HG02981 (cell line): ENCODE results near the gene UBXN6.

Experiments
- ATAC-seq: cut with Tn5 transposase; IDR thresholded peaks from one replicate; pipeline ENCODE4 v1.9.1; 2021; ENCODE audit warnings: mild to moderate bottlenecking, moderate library complexity; ENCODE audit not compliant: unreplicated experiment

Gene UBXN6

DNA sequence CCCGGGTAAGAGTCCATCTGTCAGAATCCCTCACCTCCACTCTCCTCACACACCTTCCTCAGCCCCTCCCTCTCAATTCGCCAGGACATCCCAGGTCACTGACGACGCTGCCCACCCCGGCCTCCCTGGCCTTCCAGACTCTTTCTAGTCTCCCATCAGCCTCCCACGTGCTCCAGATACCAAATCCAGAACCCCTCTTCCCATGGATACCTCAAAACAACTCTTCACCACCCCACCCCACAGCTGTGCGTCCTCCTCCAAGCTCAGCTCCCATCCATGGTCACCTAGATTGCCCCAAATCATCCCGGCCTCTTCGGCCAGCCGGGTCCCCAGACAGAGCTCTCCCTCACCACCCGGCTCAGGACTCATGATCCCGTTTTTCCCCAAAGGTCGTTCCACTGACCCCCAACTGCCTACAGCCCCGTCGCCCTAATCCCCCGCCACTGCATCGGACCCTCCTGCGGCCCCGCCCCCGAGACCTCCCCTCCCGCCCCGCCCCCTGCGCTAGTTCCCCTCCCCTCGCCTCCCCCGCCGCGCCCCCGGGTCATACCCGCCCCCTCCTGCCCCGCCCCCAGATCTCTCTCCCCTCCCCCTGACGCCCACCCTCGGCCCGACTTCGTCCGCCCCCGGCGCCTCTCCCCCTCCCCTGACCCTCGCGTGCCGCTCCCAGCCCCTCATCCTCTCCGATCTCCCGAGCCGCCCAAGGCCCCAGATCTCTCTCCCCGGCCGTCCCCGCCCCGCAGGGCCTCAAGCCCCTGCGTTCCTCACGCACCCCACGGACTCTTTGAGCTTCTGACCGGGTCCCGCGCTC lies 546 bp downstream of the UBXN6 start:
- peak; percentile 12 for ATAC-seq

DNA sequence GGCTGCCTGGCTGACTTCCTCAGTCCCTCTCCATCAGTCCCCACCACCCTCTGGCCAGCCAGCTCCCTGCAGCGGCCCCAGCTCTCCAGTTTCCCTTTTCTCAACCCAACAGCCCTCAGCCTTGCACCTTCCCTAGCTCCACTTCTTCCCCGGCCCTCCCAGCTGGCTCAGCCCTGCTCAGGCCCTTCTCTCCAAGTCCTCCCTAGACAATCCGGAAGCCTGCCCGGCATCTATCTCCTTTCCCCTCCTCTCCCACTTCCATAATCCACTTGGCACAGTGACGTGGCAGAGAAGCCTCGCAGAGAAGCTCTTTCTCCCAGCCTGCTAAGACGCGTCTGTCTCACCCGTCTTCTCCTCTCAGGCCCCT lies 1.1 kb downstream of the UBXN6 start:
- ATAC-seq = no peak

DNA sequence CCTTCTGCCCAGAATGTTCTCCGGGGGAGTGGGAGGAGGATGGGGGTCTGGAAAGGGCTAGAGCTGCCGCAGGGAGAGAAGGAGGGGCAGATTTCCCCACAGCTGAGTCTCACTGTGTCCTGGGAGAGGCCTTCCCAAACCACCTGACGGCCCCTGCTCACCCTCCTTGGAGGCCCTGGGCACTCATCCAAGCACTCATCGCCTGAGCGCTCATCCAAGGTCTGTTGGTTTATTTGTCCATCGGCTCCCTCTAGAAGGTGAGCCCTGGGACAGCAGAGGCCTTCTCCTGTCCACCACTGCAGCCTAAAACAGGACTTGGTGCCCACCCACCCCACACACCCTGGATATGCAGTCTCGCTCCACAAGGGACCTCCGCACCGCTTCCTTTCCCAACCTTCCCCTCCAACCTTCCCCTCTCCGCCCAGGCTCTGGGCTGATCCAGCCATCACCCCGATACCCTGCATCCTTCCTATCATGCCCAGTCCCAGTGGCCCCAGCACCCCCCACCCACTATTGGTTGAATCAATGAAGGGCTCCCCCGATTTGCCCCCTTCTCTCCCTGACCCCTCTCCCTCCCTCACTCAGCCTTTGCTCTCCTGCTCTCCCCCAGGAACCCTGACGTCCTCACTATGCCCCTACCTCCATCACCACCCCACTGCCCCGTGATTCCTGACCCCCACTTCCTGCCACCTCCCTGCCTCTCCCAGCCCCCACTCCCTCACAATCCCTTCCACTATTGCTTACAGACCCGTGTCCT lies 1.7 kb downstream of the UBXN6 start:
- no peak for ATAC-seq

DNA sequence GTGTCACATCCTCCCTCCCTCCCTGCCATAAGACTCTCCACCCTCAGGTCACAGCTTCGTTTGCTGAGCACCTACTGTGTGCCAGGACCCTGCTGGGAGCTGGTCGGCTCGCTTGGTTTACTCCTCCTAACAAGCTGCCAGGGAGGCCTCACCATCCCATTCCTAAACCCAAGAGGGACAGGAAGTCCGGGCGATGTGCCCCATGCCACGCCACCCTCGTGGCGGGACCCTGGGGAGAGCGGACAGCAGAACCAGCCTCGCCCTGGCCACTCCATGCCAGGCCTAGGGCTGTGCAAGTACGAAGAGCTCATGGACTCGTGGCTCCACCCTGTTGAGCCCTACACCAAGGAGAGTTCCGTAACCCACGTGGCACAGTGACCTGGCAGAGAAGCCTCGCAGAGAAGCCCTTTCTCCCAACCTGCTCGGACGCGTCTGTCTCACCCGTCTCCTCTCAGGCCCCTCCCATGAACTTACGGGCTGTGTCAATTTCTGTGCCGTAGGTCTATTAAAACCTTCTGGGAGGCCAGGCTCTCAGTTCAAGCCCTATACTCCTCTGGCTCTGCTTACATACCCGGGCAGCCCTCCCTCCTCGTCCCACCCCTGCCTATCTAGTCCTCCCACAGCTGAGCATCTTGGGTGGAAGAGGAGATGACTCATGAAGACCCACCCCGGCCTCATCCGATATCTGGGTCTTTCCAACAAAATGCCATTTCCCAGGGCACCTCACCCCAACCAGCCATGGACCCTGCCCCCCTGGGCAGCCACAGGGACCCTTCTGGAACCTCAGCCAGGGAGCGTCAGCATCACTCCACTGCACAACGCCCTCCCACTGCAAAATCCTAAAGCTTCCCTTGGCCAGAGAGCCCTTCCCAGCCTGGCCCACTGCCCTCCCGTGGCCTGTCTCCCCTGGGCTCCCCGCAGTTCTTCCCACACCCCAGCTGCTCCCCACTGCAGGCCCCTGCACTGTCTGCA lies 2.6 kb downstream of the UBXN6 start:
- ATAC-seq = no peak

DNA sequence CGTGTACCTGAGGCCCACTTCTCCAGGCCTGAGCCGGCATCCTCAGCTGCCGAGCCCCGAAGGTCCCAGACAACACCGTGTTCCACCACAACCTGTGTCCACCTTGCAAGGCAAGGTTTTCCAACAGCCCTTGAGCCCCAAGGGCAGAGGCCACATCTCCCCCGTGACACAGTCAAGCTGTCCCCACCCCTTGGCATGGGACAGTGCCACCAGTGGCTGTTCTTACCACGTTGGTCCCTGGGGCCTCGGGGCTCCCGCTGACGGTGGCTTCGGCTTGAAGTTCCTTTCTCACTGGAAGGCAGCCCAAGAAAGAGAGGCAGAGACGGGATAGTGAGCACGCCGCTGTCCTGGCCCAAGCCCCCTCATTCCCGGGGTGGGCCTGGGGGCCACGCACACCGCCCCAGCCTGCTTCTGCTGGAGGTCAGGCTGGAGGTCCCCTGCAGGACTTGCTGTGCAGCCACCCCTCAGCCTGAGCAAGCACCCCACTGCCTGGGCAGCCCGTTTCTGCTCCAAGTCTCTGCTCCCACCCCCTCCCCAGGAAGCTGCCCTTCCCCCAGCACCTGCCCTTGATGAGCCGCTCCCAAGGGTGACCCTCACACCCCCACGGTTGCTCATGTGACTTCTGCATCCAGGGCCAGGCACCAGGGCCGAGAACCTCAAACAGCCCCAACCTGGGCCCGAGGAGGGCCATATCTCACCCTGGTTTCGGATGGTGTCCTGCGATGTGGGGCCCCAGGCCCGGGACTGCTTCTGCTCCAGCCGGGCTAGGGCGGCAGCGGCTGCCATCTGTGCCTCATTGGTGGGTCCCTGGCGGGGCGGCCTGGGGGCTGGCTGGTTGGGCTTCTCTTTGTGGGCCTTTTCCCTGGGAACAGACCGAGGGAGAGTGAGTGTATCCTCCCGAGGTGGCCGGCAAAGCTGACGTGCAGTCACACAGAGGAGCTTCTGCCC lies 4.1 kb downstream of the UBXN6 start:
- no peak for ATAC-seq

DNA sequence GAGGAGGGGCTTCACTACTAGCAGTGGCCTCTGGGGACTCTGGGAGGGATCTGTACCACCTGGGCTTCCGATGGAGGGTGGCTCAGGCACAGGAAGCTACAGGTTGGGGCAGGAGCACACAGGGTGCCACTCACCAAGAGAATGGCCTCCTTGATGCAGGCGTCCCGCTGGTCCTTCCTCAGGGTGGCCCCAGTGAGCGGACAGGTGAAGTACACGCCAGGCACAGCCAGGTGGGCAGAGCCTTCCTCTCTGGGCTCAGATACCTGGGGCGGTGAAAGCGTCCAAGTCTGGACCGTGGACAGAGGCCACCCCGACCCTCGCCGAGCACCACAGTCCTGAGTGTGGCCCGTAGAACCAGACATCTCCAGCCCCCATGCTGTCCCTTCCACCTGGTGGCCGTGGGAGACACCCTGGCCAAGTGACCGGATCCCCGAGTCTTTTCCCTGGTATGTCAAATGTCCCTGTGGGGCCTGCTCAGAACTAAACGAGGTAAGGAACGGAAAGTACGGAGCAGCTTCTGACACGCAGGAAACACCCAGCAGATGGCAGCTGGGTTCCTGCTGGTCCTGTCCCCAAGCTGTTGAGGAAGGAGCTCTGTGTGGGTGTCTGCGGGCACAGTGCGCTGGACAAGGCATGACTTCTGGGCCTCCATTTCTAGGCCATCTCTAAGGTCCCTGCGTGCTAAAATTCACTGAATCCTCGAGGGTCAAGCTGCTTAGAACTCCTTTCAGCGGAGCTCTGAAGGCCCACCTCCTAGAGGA lies 5.2 kb downstream of the UBXN6 start:
- ATAC-seq = no peak

DNA sequence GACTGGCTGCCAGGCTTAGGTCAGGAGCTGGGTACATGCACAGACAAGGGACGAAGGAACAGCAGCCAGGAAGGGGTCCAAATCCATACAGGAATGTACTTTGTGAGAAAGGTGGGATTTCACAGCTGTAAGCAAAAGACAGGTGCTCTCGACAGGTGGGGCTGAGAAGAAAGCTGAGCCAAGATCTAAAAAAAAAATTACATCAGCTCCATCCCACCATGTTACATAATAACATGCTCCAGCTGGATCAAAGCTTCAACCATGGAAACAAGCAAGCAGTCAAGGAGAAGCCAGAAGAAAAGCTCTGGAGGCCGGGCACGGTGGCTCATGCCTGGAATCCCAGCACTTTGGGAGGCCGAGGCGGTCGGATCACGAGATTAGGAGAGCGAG lies 8.0 kb downstream of the UBXN6 start:
- ATAC-seq = no peak

DNA sequence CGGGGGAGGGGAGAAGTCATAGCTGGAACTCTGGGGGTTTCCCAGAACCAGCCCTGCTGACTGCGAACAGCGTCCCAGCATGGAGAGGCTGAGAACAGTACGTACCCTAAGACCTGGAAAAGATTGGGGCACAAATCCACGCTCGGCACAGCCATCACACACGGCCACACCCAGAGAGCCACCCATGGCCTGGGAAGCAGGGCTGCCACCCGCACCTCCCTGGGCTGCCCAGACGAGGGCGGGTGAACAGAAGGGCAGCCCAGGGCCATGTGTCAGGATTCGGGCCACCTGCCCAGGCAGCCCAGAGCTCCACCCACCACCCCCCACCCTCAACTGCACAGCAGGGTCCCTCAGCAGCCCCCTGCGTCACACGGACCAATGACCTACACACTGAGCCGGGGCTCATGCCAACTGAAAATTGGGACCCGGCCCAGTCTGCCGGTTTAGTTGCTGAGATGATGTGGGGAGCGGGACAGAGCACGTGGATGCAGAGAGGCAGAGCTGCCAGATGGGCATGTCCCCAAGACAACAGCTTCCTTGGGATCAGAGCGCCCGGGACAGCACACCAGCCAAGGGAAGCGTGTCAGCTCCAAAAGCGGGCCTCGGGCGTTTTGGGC lies 8.5 kb downstream of the UBXN6 start:
- no peak for ATAC-seq

DNA sequence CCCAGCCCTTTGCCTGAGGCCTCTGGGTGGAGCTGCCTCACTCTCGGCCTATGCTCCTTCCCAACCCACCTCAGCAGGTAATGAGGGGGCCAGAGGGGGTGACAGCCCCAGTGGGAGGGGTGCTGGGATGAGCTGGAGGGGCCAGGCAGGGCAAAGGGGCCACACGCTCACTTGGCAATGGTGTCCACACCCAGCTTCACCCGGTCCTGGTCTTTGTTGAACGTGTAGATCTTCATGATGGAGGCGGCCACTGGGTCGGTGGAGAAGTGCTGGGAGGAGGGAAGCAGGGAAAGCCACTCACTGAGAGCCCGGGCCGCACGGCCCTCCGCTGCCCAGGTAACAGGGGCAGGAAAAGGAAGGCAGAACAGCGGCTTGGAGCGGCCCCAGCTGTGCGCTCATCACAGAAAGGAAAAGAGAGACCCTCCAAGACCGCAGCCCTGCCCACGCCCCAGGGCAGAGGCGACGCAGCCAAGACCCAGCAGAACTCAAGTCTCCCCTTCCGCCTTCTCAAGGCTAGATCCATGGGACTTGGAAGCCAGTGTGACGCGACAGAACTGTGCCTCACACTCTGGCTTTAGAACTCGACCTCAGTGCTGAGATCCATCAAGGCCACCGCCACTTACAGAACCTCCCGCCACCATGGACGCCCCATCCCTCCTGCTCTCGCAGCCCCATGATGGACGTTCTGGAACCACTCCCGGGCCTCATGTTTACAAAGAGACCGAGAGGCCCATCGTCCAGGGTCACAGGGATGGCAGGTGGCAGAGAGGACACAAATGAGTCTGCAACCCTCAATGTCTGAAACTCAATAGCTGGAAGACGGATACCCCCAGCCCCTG lies 9.2 kb downstream of the UBXN6 start:
- ATAC-seq = no peak

DNA sequence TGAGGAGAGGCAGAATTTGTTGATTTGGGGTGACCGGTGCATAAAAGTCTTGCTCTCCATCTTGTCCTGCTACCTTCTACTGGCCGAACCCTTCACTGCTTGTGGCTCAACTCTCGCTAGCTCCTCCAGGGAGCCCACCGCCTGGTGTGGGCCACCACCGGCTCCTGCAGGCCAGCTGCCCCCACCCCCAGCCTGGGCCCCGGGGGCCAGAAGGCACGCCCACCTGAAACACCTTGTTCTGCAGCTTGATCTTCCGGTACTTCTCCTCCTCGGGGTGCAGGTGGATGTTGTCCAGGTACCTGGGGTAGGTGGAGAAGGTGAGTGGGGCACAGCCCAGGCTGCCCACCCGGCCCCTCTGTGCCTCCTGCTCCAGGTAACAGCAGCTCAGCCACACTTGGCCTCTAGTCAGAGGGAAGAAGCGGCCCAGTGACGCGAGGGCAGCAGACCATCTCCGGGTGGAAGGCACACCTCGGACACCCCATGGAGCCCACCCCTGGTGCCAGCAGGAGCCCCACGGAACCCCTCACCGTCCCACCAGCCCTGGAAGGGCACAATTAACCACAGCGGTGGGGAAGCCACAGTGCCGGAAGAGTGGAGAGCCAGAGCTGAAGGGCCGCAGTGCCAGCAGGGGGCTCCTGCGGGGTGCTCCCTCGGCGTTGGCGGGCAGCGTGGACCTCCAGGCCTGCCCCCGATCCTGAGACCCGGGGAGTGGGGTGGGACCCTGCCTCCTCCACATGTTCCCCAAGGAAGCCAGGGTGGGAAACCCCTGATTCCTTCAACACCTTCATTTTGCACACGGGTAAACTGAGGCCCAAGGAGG lies 10.1 kb downstream of the UBXN6 start:
- ATAC-seq = no peak

DNA sequence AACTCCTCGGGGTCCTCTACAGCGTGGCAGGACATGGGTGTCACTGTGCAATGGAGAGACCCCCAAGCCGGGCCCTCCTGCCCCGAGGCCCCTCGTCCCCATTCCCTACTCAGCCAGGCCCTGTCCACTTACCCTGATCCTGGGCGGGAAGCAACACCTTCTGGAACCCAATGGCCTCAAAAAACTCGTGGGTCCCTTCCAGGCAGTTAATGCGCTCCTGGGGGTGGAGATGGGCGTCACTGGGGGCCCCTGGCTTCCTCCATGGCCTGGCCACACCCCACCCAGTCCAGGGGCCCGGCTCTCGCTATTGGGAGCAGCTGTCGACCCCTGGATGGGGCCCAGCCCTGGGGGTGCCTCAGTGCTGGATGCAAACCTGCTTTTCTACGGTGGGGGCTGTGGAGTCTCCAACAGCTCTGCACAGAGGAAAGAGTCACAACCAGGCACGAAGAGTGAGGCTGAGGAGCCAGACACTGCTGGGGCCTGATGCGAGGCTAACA lies 10.8 kb downstream of the UBXN6 start:
- no peak for ATAC-seq

DNA sequence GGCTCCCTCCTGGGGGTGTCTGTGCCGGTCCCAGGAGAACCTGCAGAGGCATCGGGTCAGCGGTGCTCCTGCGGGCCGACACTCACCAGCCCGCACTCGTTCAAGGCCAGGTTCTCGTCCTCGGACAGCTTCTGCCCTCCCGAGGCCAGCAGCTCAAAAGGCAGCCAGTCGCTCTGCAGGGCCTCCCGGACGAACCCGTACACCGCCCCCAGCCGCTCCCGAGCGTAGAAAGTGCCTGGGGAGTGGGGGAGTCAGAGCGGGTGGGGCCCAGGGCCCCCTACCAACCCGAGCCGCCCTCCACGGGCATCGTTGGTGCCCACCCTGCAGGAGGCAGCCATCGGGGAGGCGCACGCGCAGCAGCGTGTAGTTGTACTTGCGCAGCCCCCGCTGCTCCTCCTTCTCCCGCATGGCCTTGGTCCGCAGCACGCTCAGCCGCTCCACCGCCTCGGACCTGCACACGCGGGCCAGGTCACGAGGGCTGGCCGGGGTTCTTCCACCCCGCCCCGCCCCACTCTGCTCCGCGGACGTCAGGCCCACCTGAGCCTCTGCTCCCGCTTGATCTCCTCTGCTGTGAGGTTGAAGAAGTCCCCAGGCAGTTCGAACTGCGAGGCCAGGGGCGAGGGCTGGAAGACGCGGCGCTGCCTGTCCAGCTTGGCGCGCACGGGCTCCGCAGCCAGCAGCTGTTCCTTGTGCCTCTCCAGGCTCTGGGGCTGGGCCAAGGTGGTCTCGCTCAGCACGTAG lies 11.5 kb downstream of the UBXN6 start:
- ATAC-seq = no peak

DNA sequence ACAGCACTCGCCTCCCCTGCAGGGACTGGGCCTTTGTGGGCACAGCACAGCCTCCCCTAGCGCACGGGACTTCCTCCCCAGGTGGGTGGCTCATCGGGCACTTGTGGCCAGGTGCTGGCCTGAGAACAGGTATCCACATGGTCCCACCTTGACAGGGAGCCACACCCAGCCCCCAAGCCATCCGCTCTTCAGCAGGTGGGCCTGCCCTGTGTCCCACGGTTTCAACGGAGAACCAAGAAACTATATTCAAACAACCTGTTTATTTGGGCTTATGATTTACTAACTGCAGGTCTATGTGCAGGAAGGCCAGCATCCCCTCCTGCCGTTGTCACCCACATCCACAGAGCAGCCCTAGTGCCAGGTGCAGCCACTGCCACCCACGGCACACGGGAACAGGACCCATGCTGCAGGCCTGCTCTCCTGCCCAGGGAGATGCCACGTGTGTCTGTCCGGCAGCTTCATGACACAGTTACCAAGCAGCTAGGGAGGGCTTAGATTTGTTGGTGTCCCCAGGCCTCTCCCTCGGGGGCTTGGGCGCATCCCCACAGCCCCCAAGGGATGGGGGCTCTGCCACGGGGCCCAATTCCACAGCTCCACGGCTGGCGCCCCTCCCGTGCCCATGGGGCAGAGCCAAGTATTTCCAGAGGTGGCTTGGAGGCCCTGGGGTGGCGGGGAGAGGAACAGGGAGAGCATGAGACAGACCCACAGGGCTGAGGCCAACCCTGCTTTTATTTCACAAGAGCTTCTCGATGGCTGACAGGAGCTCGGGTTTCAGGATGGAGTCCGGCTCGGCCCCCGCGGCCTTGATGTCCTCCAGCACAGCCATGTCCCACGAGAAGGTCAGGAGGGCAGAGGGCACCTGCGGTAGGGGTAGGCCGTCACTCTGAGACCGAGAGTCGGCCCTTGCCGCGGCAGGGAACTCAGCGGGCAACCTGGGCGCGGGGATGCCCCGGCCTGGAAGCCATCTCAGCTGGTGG lies 12.5 kb downstream of the UBXN6 start:
- ATAC-seq = no peak

DNA sequence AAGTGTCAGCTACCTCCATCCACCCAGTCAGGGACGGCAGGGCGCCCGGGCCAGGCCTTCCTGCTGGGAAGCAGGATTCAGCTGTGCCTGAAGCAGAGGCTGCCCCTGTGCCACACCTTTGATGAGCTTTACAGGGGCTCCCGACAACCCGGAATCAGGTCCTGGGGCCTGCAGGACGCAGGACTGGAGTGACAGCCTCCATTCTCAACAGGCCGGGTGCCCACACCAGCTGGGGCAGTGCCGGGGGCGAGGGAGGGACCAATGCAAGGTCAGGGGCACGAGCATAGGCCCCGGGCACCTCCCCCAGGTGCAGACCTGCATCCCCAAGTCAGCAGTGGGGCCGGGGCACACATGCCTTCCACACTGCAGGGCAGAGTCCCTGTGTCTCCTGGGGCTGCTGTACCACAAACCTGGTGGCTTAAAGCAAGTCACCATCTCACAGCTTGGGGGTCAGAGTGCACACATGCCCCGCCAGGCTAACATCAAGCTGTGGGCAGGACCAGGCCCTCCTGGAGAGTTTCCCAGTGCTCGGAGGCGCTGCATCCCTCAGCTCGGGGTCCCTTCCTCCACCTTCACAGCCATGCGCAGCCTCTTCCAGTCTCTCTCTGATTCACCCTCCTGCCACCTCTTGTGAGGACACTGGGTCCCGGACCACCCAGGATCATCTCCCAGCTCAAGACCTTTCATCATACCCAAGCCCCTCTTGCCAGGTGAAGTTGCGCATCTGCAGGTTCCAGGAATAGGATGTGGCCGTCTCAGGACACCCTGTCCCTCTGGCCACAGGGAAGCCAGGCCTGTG lies 13.4 kb downstream of the UBXN6 start:
- ATAC-seq = no peak
